Endothelial cell of umbilical vein (primary cell): Measurements from ENCODE around the gene NTNG1. TPM values are rescaled to one million over a fixed set of nuclear protein-coding genes. Genes with fewer than 3 reads are reported as not detected.

ENCODE experiments used
- BruUV-seq: library from RNA; stranded (reverse); fragments of 400-500 nt; replicated peaks from 2 replicates; lab custom pipeline; 2021; lab: Mats Ljungman, UMichigan
- CTCF ChIA-PET: fragments of 300-600, 350-600 bp; sonication (Branson Sonifier 250); formaldehyde crosslinking; loops from one replicate; lab custom pipeline; 2021; ENCODE audit warnings: antibody characterized with exemption, inconsistent platforms; lab: Charles Lee
- POLR2A ChIA-PET: fragments of 300-600, 350-600 bp; sonication (Branson Sonifier 250); formaldehyde crosslinking; loops from one replicate; lab custom pipeline; 2021; ENCODE audit warnings: antibody characterized with exemption, inconsistent platforms; lab: Charles Lee
- DNase-seq: peaks from one replicate; pipeline ENCODE4 v3.0.0-alpha.2; 2011; ENCODE audit warnings: low read depth, low spot score
- FAIRE-seq: peaks from 2 replicates; lab custom pipeline; 2011; peaks lifted over from hg19 to GRCh38; lab: Jason Lieb, UNC
- H2AFZ ChIP-seq: 2 replicates; pipeline ENCODE4 v1.6.0; 2012; ENCODE audit warnings: low read depth, low read length, control low read depth, inconsistent platforms
- H3K27ac ChIP-seq: 2 replicates; pipeline ENCODE4 v1.5.1; 2011; ENCODE audit warnings: low read depth, mild to moderate bottlenecking, control low read depth, low read length, moderate library complexity; ENCODE audit not compliant: insufficient read depth
- H3K27me3 ChIP-seq, 2 experiments: 2 replicates each; pipeline versions ENCODE4 v1.6.0 to v1.6.1; 2011; ENCODE audit warnings: low read length in 2 of 2, mixed read lengths in 1 of 2; ENCODE audit not compliant: control insufficient read depth in 2 of 2, insufficient read depth in 2 of 2
- H3K36me3 ChIP-seq, 2 experiments: 2 replicates in 1 of 2; 3 replicates in 1 of 2; pipeline ENCODE4 v1.5.1; 2011; ENCODE audit warnings: low read length in 2 of 2, mild to moderate bottlenecking in 1 of 2, moderate library complexity in 1 of 2; ENCODE audit not compliant: control insufficient read depth in 2 of 2, insufficient read depth in 2 of 2; ENCODE audit errors: extremely low read depth in 1 of 2
- H3K4me1 ChIP-seq: 3 replicates; pipeline ENCODE4 v1.5.1; 2011; ENCODE audit warnings: mild to moderate bottlenecking, low read length; ENCODE audit not compliant: control insufficient read depth, insufficient read depth; ENCODE audit errors: extremely low read depth
- H3K4me2 ChIP-seq: 2 replicates; pipeline ENCODE4 v1.6.1; 2011; ENCODE audit warnings: low read length, control low read depth, mixed read lengths; ENCODE audit not compliant: insufficient read depth
- H3K4me3 ChIP-seq, 3 experiments: fragments of 200-600 bp in 1 of 3; sonication (generic), shearing (Covaris generic) in 1 of 3; replicated peaks in 1 of 3; 2 replicates each; pipeline ENCODE4 v1.5.1; 2011 to 2016; ENCODE audit warnings: control low read depth in 3 of 3, low read length in 3 of 3, mild to moderate bottlenecking in 2 of 3, inconsistent platforms in 1 of 3, low read depth in 1 of 3, moderate library complexity in 1 of 3; ENCODE audit not compliant: insufficient read depth in 1 of 3
- H3K79me2 ChIP-seq: 2 replicates; pipeline ENCODE4 v1.6.0; 2012; ENCODE audit warnings: low read length, inconsistent platforms; ENCODE audit not compliant: control insufficient read depth, insufficient read depth
- H3K9ac ChIP-seq: replicated peaks from 2 replicates; pipeline ENCODE3; 2011; ENCODE audit warnings: low read length, control low read depth; ENCODE audit not compliant: insufficient read depth; ENCODE audit errors: extremely low read depth
- H3K9me1 ChIP-seq: replicated peaks from 3 replicates; pipeline ENCODE4 v1.6.0; 2011; ENCODE audit warnings: mild to moderate bottlenecking, low read length; ENCODE audit not compliant: control insufficient read depth, insufficient read depth; ENCODE audit errors: extremely low read depth
- H3K9me3 ChIP-seq: replicated peaks from 2 replicates; pipeline ENCODE4 v1.5.1; 2012; ENCODE audit warnings: low read length, inconsistent platforms; ENCODE audit not compliant: control insufficient read depth, insufficient read depth
- H4K20me1 ChIP-seq: replicated peaks from 2 replicates; pipeline ENCODE3; 2011; ENCODE audit warnings: mild to moderate bottlenecking, low read length; ENCODE audit not compliant: control insufficient read depth, insufficient read depth; ENCODE audit errors: extremely low read depth
- EZH2 ChIP-seq: IDR thresholded peaks from 2 replicates; pipeline ENCODE4 v1.6.1; 2012; ENCODE audit warnings: borderline replicate concordance, low read depth, mild to moderate bottlenecking, moderate library complexity, low read length, inconsistent platforms; ENCODE audit not compliant: severe bottlenecking
- FOS ChIP-seq: IDR thresholded peaks from 2 replicates; pipeline ENCODE4 v1.6.1; 2011; ENCODE audit warnings: mild to moderate bottlenecking, low read length, moderate library complexity, borderline replicate concordance; ENCODE audit not compliant: insufficient read depth
- GATA2 ChIP-seq: IDR thresholded peaks from 2 replicates; pipeline ENCODE4 v1.7.0; 2011; ENCODE audit warnings: low read depth, mild to moderate bottlenecking, moderate library complexity, mixed read lengths, low read length; ENCODE audit not compliant: insufficient read length, insufficient read depth
- JUN ChIP-seq: IDR thresholded peaks from 2 replicates; pipeline ENCODE4 v1.6.1; 2011; ENCODE audit warnings: borderline replicate concordance, low read depth; ENCODE audit not compliant: insufficient read length, insufficient read depth
- MYC ChIP-seq: IDR thresholded peaks from one replicate; pipeline ENCODE4 v1.6.1; 2011; ENCODE audit warnings: mild to moderate bottlenecking, low read depth, low read length
- POLR2A ChIP-seq: IDR thresholded peaks from 2 replicates; pipeline ENCODE4 v1.6.1; 2012; ENCODE audit warnings: low read depth, mild to moderate bottlenecking, control low read depth, low read length
- POLR2AphosphoS5 ChIP-seq: IDR thresholded peaks from 2 replicates; pipeline ENCODE4 v1.6.1; 2012; ENCODE audit warnings: low read depth, mild to moderate bottlenecking, control low read depth, low read length, moderate library complexity; ENCODE audit not compliant: insufficient read depth
- dilution Hi-C: fragments of 300-500 bp; cut with MboI; formaldehyde crosslinking; loops from one replicate; pipeline ENCODE4 v1.15.0; 2019; ENCODE audit warnings: low sequenced_read_pairs; ENCODE audit not compliant: extremely low pct_ligation_motif_present
- intact Hi-C: fragments of 100-400 bp; cut with micrococcal nuclease; formaldehyde crosslinking; loops from one replicate; pipeline ENCODE4 v1.10.0; 2022
- polyA plus RNA-seq, 4 experiments: library from polyadenylated mRNA; depleted of rRNA in 3 of 4; stranded (reverse) in 3 of 4; unstranded in 1 of 4; fragments of >200 nt; gene quantifications; 2 replicates each; pipeline versions ENCODE4 v1.2.1 to v1.2.3, GENCODE V29; 2011 to 2012; ENCODE audit warnings: missing spikeins in 1 of 4
- total RNA-seq: library from RNA; stranded (reverse); gene quantifications from 2 replicates; pipeline ENCODE4 v1.2.3, GENCODE V29; 2021
- TF ChIP-seq, protein P1 (sequence below): IDR thresholded peaks from 2 replicates; pipeline ENCODE4 v1.6.1; 2011; ENCODE audit not compliant: insufficient read depth, insufficient read length
- TF ChIP-seq, protein P2 (sequence below), 2 donors: IDR thresholded peaks; 1 replicate in 1 of 2; 2 replicates in 1 of 2; pipeline ENCODE4 v1.5.1; 2011; ENCODE audit warnings: low read length in 2 of 2, mild to moderate bottlenecking in 2 of 2, moderate library complexity in 2 of 2, control low read depth in 1 of 2, inconsistent platforms in 1 of 2, low read depth in 1 of 2; ENCODE audit not compliant: insufficient read depth in 1 of 2; ENCODE audit errors: extremely low read depth in 1 of 2

The NTNG1 gene
- total and polyA plus RNA-seq, 2 donors (not counting 3 experiments of a cell fraction or from before 2014, with no cell fraction given), result not detected

GRCh38 chr1:107450899-107451664 lies 310.2 kb downstream of the NTNG1 start:
- Histone ChIP-seq H3K4me2 (no peak overlapping the region), H3K4me3 (no peak overlapping the region), H3K9ac (no peak overlapping the region), H3K27me3 (no peaks in the 10 kb centered on the region), H3K36me3 (no peaks in the 10 kb centered on the region), H2AFZ (no peak overlapping the region), H3K79me2 (no peaks in the 10 kb centered on the region), H3K4me1 (no peaks in the 10 kb centered on the region), H3K9me3 (no peaks in the 10 kb centered on the region), H3K9me1 (no peaks in the 10 kb centered on the region), H3K27ac (no peak overlapping the region), H4K20me1 (no peaks in the 10 kb centered on the region)
- DNase-seq (no peak), FAIRE-seq (no peak)
- no peak for TF ChIP-seq GATA2
- TF ChIP-seq JUN, result no peak
- TF ChIP-seq MYC, result no peak
- TF ChIP-seq POLR2A, result no peak
- TF ChIP-seq FOS, result no peak
- TF ChIP-seq, protein P1, sequence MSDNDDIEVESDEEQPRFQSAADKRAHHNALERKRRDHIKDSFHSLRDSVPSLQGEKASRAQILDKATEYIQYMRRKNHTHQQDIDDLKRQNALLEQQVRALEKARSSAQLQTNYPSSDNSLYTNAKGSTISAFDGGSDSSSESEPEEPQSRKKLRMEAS, result no peak
- ChIA-PET CTCF (no interaction called here), POLR2A (no interaction called here)
- dilution Hi-C loops, result no loop called here
- intact Hi-C loops, result no loop called here
- BruUV-seq, result no TSS peak

- no peaks in the 10 kb centered on the region for H3K9me1 ChIP-seq
- CTCF ChIA-PET, result no interaction called here
- no TSS peak for BruUV-seq
These were observed 310.9 kb downstream of the NTNG1 start for GRCh38 chr1:107451715-107452114.

More at GRCh38 chr1:107451715-107452114, 310.9 kb downstream of the NTNG1 start:
- DNase-seq, result no peak
- FAIRE-seq, result no peak
- H3K36me3 ChIP-seq, result no peaks in the 10 kb centered on the region
- no peak overlapping the region for H2AFZ ChIP-seq
- no peak overlapping the region for H3K27ac ChIP-seq
- H3K4me3 ChIP-seq, result no peak overlapping the region
- no peaks in the 10 kb centered on the region for H3K4me1 ChIP-seq
- no peaks in the 10 kb centered on the region for H3K9me3 ChIP-seq
- POLR2A ChIA-PET, result no interaction called here
- no peaks in the 10 kb centered on the region for H3K79me2 ChIP-seq
- H4K20me1 ChIP-seq, result no peaks in the 10 kb centered on the region
- dilution Hi-C loops (no loop called here), intact Hi-C loops (no loop called here)
- H3K4me2 ChIP-seq, result no peak overlapping the region
- no peak overlapping the region for H3K9ac ChIP-seq
- TF ChIP-seq POLR2A (no peak), FOS (no peak), MYC (no peak), EZH2 (no peak), GATA2 (no peak), POLR2AphosphoS5 (no peak), JUN (no peak)
- TF ChIP-seq, protein P1, result no peak
- TF ChIP-seq, protein P2, sequence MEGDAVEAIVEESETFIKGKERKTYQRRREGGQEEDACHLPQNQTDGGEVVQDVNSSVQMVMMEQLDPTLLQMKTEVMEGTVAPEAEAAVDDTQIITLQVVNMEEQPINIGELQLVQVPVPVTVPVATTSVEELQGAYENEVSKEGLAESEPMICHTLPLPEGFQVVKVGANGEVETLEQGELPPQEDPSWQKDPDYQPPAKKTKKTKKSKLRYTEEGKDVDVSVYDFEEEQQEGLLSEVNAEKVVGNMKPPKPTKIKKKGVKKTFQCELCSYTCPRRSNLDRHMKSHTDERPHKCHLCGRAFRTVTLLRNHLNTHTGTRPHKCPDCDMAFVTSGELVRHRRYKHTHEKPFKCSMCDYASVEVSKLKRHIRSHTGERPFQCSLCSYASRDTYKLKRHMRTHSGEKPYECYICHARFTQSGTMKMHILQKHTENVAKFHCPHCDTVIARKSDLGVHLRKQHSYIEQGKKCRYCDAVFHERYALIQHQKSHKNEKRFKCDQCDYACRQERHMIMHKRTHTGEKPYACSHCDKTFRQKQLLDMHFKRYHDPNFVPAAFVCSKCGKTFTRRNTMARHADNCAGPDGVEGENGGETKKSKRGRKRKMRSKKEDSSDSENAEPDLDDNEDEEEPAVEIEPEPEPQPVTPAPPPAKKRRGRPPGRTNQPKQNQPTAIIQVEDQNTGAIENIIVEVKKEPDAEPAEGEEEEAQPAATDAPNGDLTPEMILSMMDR (IDR thresholded peaks at IDR 0.05; ENCODE audit: extremely low read depth in 1 of 2, insufficient read depth in 1 of 2, low read depth in 1 of 2, low read length in 2 of 2), result no peak
- H3K27me3 ChIP-seq, result no peaks in the 10 kb centered on the region
